HS-27A (cell line): Measurements from ENCODE around the gene IMMP2L.
A peak's percentile ranks its signal among the peaks of the same experiment; 100 is the strongest.
"Not testable (repeated sequence)": the region's sequence is repeated elsewhere in the genome, so short reads cannot be mapped to it uniquely, and the experiment has no call there.

Experiments used
- DNase-seq: peaks from one replicate; pipeline ENCODE4 v3.0.0-alpha.2; 2012; ENCODE audit warnings: low read depth, missing footprints

Gene IMMP2L

DNA sequence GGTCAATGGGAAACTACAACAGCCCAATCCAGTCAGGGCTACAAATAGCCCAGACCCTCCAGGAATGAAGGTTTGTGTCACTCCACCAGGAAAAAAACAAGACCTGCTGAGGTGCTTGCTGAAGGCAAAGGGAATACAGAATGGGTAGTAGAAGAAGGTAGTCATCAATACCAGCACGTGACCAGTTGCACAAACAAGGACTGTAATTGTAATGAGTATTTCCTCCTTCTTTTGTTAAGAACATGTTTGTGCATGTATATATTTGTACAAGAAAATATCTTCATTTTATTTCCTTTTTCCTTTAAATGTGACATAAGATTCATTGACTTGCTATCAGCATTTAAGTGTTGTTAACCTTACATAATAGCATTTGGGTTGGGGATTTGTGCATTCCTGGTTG is 229.3 kb downstream of the IMMP2L start:
- no peak for DNase-seq

DNA sequence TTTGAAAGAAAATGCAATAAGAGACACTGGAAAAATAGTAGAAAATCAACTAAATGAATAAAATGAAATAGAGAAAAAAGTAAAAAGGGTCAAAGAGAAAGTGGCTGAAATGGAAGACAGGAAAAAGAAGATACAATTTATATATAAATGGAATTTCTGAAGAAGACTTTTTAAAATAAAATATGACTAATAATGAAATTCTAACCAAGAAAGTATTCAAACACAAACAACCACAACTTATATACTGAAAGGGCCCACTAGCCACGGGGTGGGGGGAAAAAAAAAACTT is 232.1 kb downstream of the IMMP2L start:
- DNase-seq, result no peak

DNA sequence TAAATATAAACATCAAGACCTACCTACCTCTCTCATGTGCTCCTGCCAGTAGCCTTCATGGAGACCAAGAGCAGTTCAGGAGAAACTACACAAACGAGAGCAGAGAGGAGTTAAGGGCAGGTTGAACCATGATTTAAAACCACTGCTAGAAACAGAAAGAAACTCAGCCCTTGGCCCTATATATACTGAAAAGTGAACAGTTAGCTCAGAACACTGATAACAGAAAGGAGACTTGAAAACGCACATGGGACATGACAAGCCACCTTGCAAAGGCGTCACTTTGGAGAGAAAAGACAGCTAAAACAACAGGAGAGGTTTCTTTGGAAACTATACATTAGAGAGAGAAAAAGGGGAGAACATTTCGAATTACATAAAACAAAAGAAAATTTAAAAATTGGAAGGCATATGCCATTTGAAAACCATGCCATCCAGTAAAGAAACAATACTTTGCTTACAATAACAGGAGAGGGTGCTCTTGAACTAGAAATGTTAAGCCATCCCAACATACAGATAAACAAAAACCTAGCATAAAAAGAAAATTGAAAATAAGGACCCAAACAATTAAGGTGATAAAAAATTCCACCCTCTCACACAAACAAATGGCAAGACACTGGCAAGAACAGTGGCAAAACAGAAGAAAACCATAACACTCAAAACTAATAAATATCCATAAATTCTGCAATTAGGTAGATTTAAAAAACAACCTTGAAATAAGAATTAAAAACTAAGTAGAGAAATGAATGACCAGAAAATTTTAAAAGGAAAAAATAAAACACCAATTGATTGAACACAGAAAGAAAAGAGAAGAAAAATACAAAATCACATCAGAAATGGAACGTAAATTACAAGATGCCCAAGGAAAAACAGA is 232.7 kb downstream of the IMMP2L start:
- DNase-seq, result no peak

DNA sequence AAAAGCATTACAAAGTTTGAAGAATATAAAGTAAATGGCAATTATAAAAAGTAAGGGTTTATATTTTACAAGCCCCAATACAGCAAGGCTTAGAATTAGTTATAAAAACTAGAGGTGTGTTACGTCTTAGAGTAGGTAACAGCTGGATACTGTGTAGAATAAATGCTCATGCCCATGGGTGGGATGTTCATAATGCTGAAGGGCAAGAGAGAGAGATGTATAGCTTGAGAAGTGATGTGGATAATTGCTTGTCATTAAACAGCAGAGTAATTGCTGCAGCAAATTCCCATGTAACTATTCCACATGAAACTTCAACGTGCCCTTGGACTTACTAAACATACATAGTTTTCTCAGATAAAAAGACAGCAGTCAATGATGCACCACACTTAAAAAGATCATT is 233.8 kb downstream of the IMMP2L start:
- DNase-seq, result no peak

DNA sequence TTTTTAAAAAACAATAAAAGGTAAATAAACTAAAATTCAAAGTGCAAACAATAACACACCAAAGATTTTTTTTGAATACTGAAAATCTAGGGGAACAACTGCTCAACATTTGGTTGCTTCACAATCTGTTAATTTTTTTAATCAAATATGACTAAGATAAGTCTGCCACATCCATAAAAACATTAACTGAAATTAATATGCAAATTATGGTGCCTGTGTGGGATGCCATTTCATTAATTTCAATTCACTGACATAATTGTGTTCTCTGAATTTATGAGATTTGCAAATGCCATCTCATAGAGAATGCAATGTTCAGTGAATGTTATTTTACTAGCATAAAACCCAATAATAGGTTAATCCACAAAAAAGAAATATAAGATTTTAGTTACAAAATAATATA is 237.5 kb downstream of the IMMP2L start:
- no peak for DNase-seq

DNA sequence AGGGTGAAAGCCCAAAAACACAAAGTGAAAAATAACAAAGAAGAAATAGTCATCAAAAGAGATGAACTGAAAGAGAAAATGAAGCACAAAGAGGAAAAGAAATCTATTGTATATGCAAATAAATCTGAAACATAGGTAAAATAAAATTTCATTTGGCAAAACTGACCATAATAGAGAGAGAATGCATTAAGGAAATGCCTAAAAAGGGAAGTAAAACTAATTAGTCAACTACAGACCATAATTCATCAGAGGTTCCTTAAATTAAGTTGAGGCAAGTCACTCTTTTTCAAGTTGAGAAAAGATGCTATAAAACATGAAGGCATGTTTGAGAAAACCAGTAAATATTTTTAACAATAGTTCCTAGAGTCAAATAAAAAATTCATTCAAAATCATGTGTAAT is 238.1 kb downstream of the IMMP2L start:
- DNase-seq, result no peak

DNA sequence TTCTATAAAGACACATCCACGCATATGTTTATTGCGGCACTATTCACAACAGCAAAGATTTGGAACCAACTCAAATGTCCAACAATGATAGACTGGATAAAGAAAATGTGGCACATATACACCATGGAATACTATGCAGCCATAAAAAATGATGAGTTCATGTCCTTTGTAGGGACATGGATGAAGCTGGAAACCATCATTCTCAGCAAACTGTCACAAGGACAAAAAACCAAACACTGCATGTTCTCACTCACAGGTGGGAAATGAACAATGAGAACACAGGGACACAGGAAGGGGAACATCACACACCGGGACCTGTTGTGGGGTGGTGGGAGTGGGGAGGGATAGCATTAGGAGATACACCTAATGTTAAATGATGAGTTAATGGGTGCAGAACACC is 238.6 kb downstream of the IMMP2L start:
- not testable (repeated sequence) for DNase-seq

DNA sequence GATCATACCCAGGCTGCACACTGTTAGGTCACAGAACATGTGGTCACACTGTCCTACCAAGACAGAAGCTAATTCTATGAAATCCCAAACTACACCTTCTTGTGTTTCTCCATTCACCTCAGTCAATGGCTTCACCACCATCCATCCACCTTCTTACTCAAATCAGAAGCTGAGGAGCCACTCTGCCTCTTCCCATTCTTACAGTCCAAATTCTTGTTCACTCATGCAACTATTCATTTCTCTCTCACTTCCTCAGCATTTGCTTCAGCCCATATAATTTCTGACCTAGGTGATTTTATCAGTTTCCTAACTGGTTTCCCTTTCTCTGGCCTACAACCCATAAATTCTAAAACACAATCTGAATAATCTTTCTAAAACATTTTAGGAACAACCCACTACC is 242.2 kb downstream of the IMMP2L start:
- DNase-seq, result no peak

DNA sequence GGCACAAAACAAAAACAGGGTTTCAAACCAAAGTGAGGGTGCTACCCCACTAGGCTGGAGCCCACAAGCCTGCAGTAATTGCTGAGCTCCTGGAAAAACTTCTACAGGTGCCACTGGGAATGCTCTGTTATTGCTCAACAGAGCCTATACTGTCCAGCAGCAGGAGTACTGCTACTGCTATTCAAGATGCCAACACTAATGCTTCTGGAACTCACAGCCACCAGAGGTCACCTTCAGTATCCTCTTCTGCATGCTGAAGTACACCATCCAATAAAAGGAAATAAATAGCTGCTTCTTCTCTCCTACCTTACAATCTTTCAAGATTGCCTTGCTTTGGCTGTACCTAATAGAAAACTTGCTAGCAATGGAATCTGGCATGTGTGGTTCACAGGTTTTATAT is 249.3 kb downstream of the IMMP2L start:
- DNase-seq, result no peak

DNA sequence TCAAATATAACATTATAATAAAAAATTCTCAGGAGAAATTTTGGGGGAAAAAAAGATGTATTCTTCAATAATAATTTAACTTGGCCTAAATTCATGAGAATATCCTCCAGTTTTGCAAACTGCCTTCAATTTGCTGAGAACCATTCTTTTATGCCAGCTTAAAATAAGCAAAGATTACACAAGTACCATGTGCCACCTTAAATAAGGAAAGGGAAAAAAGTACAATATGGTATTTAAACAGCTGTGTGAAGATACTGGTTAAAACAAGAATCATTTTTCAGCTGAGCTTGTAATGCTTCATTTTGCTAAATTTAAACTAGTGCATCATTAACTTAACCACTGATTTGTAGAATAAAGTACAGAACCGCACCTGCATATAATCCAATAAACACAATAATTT is 253.6 kb downstream of the IMMP2L start:
- DNase-seq, result no peak

DNA sequence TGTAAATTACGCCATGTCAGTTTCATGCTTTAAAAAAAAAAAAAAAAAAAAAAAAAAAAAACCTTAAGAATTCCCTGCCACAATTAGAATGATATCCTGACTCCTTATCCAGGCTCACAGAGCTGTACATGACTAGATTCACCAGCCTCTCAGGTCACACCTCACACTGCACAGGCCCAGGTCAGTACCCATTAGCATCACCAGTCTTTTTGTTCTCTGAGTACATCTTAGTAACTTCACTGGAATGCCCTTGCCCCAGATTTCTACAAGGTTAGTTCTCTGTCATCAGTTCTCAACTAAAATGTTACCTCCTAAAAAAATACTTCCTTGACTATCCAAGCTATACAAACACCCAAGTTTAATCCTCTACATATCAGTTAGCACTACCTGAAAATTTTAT is 260.4 kb downstream of the IMMP2L start:
- DNase-seq, result no peak

DNA sequence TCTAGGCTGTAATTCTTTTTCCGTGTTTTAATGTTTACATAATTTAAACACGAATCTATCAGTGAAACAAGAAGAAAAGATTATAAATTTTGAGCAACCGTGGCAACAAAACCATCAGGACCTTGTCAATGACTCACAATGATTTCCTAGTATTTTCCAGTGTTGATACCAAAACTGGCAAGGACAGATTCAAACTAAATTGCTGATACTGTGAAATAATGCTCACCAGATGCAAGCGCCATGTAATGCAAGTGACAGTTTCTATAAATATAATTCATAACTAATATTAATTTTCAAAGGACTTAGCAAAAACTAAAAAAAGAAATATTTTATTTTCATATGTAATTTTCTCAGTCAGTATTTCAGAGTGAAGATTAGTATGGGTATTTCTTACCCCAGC is 267.8 kb downstream of the IMMP2L start:
- DNase-seq, result no peak

DNA sequence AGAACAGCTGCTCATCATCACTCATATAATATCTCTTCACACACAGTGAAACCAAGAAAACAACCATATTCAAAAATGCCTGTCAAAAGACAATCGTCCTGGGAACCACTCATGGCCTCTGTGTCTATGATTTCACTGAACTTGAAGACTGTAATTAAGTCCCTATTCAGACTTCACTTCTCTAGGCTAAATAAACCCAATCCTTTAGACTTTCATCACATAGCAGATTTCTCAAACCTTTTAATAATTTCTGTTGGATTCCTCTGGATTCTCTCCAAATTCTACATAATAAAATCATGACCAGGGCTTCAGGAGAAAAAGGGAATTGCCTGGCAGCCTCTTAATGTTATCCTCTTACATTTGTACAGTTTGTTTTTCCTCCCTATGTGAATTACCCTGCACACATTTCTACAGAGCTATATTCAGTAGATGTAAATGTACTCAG is 270.2 kb downstream of the IMMP2L start:
- DNase-seq, result no peak

DNA sequence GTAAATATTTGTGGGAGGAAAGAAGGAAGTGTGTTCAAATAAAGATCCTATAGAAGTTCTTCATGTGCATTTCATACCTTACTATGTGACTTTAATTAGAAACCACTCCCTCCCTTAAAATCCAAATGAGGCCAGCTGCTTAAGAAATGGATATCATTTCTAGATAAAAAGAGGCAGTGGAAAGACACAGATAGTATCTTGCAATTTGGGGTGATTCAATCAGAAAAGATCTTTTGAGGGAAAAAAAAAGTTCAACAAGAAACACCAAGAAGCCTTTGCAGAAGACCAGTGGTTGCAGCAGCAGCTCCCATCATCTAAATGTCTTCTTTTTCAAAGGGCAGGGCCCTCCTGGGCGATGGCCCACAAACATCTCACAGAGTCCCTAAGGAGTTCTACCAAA is 271.3 kb downstream of the IMMP2L start:
- DNase-seq, result no peak

DNA sequence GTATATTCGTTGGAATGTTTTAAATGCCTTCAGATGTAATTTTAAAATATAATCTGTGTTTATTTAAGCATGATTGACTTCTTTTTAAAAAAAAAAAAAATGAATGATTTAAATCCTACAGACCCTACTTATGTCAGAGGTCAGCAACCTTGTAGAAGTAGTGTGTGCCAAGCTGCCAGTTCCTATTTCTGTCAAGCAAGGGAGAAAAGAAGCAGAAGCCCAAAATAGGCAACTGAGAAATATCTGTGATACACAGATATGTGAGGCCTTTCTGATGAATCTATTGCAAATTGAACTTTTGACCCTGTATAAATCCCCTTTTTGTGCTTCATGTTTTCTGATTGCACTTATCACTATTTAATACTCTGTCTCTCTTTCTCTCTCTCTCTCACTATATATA is 271.9 kb downstream of the IMMP2L start:
- no peak for DNase-seq

DNA sequence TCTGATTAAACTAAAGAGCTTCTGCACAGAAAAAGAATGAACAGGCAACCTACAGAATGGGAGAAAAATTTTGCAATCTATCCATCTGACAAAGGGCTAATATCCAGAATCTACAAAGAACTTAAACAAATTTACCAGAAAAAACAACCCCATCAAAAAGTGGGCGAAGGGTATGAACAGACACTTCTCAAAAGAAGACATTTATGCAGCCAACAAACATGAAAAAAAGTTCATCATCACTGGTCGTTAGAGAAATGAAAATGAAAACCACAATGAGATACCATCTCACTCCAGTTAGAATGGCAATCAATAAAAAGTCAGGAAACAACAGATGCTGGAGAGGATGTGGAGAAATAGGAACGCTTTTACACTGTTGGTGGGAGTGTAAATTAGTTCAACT is 273.9 kb downstream of the IMMP2L start:
- DNase-seq, result not testable (repeated sequence)

DNA sequence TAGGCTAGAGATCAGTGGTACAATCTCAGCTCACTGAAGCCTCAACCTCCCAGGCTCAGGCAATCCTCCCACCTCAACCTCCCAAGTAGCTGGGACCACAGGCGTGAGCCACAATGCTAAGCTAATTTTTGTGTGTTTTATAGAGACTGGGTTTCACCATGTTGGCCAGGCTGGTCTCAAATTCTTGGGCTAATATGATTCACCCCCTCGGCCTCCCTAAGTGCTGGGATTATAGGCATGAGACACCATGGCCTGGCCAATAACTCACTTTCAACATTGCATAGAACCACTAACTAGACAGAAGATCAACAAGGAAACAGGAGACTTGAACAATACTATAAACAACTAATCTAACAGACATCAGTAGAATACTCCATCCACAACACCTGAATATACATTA is 279.7 kb downstream of the IMMP2L start:
- DNase-seq, result no peak

DNA sequence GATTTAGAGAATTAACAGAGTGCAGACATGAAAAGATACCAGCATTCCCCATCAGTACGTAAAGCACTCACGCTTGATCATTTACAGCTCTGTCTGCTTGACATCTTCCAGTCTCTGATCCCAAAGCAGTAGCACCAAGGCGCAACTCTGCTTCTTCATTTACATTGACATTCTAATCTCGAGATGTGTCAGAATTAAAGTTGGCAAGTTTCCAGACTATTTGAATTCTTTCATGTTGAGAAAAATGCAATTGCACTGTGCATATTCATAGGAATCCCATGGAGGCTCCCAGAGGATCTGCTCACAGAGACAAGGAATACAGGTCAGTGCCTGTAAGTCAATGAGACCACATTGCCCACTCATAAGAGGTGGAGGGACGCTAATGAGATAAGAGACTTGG is 287.4 kb downstream of the IMMP2L start:
- DNase-seq, result peak; percentile 41

DNA sequence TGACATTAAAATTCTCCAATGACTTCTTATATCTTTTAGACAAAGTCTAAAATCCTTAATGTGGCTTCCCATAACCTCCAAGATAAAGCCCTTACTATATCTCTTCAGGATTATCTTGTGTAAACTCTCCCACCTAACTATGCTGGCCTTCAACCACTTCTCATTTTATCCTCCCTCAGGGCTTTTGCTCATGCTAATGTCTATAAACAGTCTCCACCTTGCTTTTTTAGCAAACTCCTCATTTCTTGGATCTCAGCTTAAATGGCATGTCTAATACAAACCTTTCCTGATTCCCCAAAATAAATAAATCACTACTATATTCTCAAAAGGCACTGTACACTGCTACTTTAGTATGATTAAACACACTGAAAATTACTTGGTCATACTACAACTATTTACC is 290.2 kb downstream of the IMMP2L start:
- DNase-seq, result no peak

DNA sequence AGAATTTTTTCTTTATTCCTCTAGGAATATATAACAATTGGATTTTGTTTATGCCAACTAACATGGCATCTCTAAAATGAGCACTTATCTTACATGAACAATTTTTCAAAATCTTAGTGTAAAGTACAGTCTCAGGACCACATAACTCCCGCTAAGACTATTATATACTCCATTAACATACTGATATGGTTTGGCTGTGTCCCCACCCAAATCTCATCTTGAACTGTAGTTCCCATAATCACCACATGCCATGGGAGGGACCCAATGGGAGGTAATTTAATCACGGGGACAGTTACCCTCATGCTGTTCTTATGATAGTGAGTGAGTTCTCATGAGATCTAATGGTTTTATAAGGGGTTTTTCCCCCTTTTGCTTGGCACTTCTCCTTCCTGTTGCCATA is 291.5 kb downstream of the IMMP2L start:
- DNase-seq, result not testable (repeated sequence)

DNA sequence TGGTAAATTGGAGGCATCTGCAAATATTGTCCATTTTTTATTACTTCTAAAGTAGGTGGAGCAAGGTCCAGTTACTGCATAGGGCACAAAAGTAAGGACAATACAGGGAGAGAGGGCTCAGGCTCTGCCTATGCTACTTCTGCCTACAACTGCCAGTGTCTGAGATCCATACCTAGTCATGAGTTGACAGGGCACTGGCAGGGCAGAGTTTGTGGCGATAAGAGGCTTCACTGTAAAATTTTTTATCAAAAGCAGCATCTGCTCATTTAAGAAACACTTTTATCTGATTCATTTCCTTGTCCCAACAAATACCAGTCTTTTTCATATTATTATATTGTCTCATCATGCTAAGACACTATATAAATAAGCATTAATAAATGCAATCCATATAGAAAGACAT is 293.4 kb downstream of the IMMP2L start:
- DNase-seq, result no peak

DNA sequence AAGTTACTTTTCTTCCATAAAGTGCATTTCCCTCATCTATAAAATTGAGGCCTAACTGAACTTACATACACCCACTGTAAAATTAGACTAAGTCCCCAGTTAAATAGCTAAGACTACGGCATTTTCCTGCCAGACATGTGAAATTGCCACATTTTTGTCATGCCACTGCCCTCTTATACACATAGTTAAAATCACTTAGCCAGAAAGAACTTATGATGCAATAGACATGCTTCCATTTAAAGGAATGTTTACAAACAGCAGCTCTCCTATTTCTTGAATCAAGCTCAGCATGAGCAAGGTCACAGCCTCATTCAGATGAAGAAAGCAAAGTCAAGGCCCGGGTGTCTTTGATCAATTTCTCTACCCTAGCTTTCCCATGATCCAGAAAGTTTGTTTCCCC is 295.7 kb downstream of the IMMP2L start:
- DNase-seq, result peak; percentile 31

DNA sequence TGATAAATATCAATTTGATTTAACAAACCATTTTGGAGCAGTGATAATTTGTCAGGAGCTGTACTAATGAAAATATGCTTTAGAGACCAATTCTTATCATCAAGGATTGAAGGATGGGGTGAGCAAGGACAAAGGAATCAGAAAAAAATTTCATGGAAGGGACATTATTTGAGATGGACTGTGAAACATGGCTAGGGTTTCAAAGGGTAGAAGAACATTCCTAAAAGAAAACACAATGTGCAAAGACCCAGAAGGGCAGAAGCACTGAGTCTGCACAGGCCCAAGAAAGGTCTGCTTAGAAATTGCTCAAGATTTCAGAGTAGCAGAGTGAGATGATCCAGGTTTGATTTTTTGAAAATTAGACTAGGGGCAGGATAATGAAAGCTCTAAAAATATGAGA is 296.9 kb downstream of the IMMP2L start:
- DNase-seq, result no peak

DNA sequence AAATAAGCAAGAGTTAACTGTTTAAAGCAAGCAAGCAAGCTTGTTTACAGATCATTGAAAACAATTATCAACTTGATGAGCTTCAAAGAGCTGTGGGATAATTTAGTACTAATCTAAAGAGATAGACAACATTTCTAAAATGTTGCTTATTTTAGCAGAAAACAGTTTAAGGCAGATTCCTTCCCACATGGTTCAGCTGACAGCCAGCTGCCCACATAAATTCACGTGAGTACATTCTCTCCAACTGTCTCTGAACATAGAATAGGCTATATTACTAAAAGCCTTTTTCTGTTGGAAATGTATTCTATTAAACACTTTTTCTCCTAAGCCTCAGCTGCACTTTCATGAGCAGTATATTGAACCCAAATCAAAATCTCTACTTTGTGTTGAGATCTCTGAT is 297.3 kb downstream of the IMMP2L start:
- no peak for DNase-seq
